GM12878 (cell line): ENCODE measurements around the gene COL5A3. TPM values are rescaled to one million over a fixed set of nuclear protein-coding genes. Genes with fewer than 3 reads are reported as not detected.

ENCODE experiments used
- ATAC-seq: fragments of 200-7000 bp; cut with Tn5 transposase; 3 replicates; pipeline ENCODE4 v1.9.1; 2020; ENCODE audit warnings: mild to moderate bottlenecking, moderate library complexity
- BruUV-seq: library from RNA; stranded (reverse); fragments of 400-500 nt; replicated peaks from 2 replicates; lab custom pipeline; 2021; lab: Mats Ljungman, UMichigan
- CTCF ChIA-PET: fragments of 300-600 bp; sonication (Branson Sonifier 250); formaldehyde crosslinking; extraction: SDS; loops from one replicate; lab custom pipeline; 2021; ENCODE audit warnings: inconsistent platforms; lab: Yijun Ruan, JAX
- POLR2A ChIA-PET: fragments of 350-600 bp; formaldehyde crosslinking; extraction: SDS; loops from one replicate; lab custom pipeline; 2021; ENCODE audit warnings: inconsistent platforms; lab: Charles Lee
- RAD21 ChIA-PET: fragments of 300-600 bp; sonication (Branson Sonifier 250); formaldehyde crosslinking; loops from one replicate; lab custom pipeline; 2023; ENCODE audit warnings: antibody characterized with exemption; ENCODE audit not compliant: unreplicated experiment; lab: Charles Lee
- SMC1A ChIA-PET: fragments of 300-600 bp; sonication (Branson Sonifier 250); formaldehyde crosslinking; loops from one replicate; lab custom pipeline; 2023; ENCODE audit not compliant: unreplicated experiment, uncharacterized antibody; lab: Charles Lee
- DNase-seq: peaks from one replicate; pipeline ENCODE4 v3.0.0-alpha.2; 2011; ENCODE audit warnings: low read depth, low spot score
- FAIRE-seq: peaks from 3 replicates; lab custom pipeline; 2011; peaks lifted over from hg19 to GRCh38; lab: Jason Lieb, UNC
- H2AFZ ChIP-seq: 2 replicates; pipeline ENCODE4 v1.6.0; 2011; ENCODE audit warnings: low read depth, low read length, control low read depth; ENCODE audit not compliant: control insufficient read depth
- H3K27ac ChIP-seq: 2 replicates; pipeline ENCODE4 v1.5.1; 2011; ENCODE audit warnings: control low read depth; ENCODE audit not compliant: control insufficient read depth, insufficient read depth
- H3K27me3 ChIP-seq, 2 experiments: replicated peaks in 1 of 2; 2 replicates each; pipeline versions ENCODE4 v1.6.0 to v1.6.1; 2011; ENCODE audit warnings: low read length in 1 of 2; ENCODE audit not compliant: control insufficient read depth in 2 of 2, insufficient read depth in 2 of 2
- H3K36me3 ChIP-seq, 2 experiments: 2 replicates each; pipeline ENCODE4 v1.5.1; 2011; ENCODE audit warnings: low read length in 1 of 2; ENCODE audit not compliant: control insufficient read depth in 2 of 2, insufficient read depth in 2 of 2
- H3K4me1 ChIP-seq: 2 replicates; pipeline ENCODE4 v1.6.1; 2011; ENCODE audit warnings: mild to moderate bottlenecking, low read length, moderate library complexity, mixed read lengths; ENCODE audit not compliant: control insufficient read depth, insufficient read depth
- H3K4me2 ChIP-seq: 2 replicates; pipeline ENCODE4 v1.6.0; 2011; ENCODE audit warnings: control low read depth; ENCODE audit not compliant: control insufficient read depth, insufficient read depth
- H3K4me3 ChIP-seq: fragments of 200-600 bp; sonication (generic); 2 replicates; pipeline ENCODE4 v1.5.1; 2016
- H3K79me2 ChIP-seq: 2 replicates; pipeline ENCODE4 v1.6.0; 2011; ENCODE audit warnings: low read length; ENCODE audit not compliant: control insufficient read depth, insufficient read depth
- H3K9ac ChIP-seq: 2 replicates; pipeline ENCODE4 v1.8.0; 2011; ENCODE audit warnings: low read length, control low read depth, mixed read lengths; ENCODE audit not compliant: control insufficient read depth, insufficient read depth
- H3K9me3 ChIP-seq: replicated peaks from 3 replicates; pipeline ENCODE4 v1.5.1; 2011; ENCODE audit warnings: mild to moderate bottlenecking, low read length; ENCODE audit not compliant: control insufficient read depth, insufficient read depth
- H4K20me1 ChIP-seq: 2 replicates; pipeline ENCODE4 v1.6.0; 2011; ENCODE audit not compliant: control insufficient read depth, insufficient read depth
- KDM1A ChIP-seq: fragments of 200-600 bp; sonication (generic); IDR thresholded peaks from 2 replicates; pipeline ENCODE4 v1.6.1; 2016; ENCODE audit warnings: borderline replicate concordance
- MXI1 ChIP-seq: fragments of 150-350 bp; IDR thresholded peaks from 2 replicates; pipeline ENCODE4 v1.6.1; 2011; ENCODE audit warnings: low read depth, mild to moderate bottlenecking, inconsistent platforms, low read length, improper control_type of control experiment
- NFIC ChIP-seq: IDR thresholded peaks from 2 replicates; pipeline ENCODE4 v1.6.1; 2012; ENCODE audit warnings: low read depth, mild to moderate bottlenecking, inconsistent platforms, low read length, moderate library complexity
- POLR2AphosphoS2 ChIP-seq: IDR thresholded peaks from 2 replicates; pipeline ENCODE4 v1.6.1; 2011; ENCODE audit warnings: low read depth, mild to moderate bottlenecking, low read length, improper control_type of control experiment, moderate library complexity
- TCF7 ChIP-seq: IDR thresholded peaks from 2 replicates; pipeline ENCODE4 v1.6.1; 2014; ENCODE audit warnings: antibody characterized with exemption, borderline replicate concordance
- YY1 ChIP-seq: IDR thresholded peaks from 2 replicates; pipeline ENCODE4 v1.6.1; 2011; ENCODE audit warnings: low read depth, mild to moderate bottlenecking, low read length
- ZNF207 ChIP-seq: fragments of 450-650 bp; IDR thresholded peaks from 2 replicates; pipeline ENCODE4 v1.6.1; 2014; ENCODE audit warnings: antibody characterized with exemption, mild to moderate bottlenecking, borderline replicate concordance
- WGBS: methylation state at CpG from one replicate; pipeline ENCODE4 v1.1.6; 2016; ENCODE audit warnings: low lambda C conversion rate; ENCODE audit not compliant: insufficient replicate concordance, insufficient coverage; ENCODE audit errors: missing lambda C conversion rate; 5-methylcytosine and 5-hydroxymethylcytosine counted together
- in situ Hi-C: fragments of 300-500 bp; cut with MboI; formaldehyde crosslinking; loops from 9 replicates; pipeline ENCODE4 v1.14.3; 2018; ENCODE audit warnings: mixed read lengths
- intact Hi-C: fragments of 100-400 bp; cut with micrococcal nuclease; formaldehyde crosslinking; loops from one replicate; pipeline ENCODE4 v1.14.2; 2022; ENCODE audit not compliant: unreplicated experiment
- polyA plus RNA-seq, 11 experiments: library from polyadenylated mRNA; depleted of rRNA in 4 of 11; unstranded in 6 of 11; stranded (reverse) in 5 of 11; fragments of >200 nt; fragmentation: Nextera tagmentation in 4 of 11; fragmentation: Illumina TruSeq in 1 of 11; extraction: Ambion mirVana in 4 of 11; extraction: Trizol in 1 of 11; gene quantifications; 1 replicate in 1 of 11; 2 replicates in 10 of 11; pipeline versions ENCODE4 v1.2.1 to v1.2.3, GENCODE V29; 2011 to 2016; ENCODE audit warnings: inconsistent platforms in 2 of 11, missing spikeins in 2 of 11, low read depth in 1 of 11
- total RNA-seq, 4 experiments: library from RNA; depleted of rRNA in 3 of 4; stranded (reverse); fragments of >200 nt in 3 of 4; fragmentation: Illumina TruSeq in 1 of 4; extraction: Trizol in 1 of 4; gene quantifications; 2 replicates each; pipeline versions ENCODE4 v1.2.1 to v1.2.3, GENCODE V29; 2013 to 2021
- TF ChIP-seq, protein P1 (sequence below): fragments of 450-650 bp; IDR thresholded peaks from 2 replicates; pipeline ENCODE4 v1.6.1; 2017; ENCODE audit warnings: antibody characterized with exemption, mild to moderate bottlenecking, moderate library complexity

COL5A3 gene
- total and polyA plus RNA-seq, 10 of the 15 experiments (the other 5 are each of a cell fraction or from before 2014, with no cell fraction given): under 0.01 to 8.3 (median 0.10) TPM; not detected in 2

DNA sequence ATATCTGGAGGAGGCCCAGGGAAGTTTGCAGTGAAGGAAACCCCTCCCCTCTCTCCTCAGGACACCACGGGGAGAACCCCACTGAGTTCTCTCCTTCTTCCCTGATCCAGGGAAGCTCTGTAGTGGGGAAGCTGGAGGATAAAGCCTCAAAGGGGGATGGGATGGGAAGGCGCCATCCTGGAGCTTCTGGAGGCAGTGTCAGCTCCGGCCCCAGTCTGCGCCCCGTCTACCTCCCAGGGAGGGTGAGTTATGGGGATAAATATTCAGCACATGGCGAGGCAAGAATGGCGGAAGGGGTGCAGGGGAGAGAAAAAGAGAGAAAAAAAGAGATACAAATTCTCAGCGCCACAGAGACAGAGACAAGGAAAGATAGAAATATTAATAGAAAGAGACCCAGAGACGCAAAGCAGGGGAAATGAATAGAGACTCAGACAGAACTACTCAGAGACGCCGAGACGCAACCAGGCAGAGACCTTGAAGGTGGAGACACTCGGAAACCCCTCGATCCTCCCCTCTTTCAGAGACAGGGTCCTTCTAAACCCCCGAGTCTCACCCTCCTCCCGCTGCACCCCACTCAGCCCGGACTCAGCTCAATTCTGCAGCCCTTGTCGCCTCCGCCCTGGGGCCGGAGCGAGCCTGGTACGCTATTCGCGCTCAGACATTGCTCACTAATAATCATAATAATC lies 97.6 kb downstream of the COL5A3 start:
- Histone ChIP-seq H3K4me2 (no peak overlapping the region), H4K20me1 (no peaks in the 10 kb centered on the region), H3K4me3 (no peak overlapping the region), H3K27ac (no peak overlapping the region), H3K79me2 (no peaks in the 10 kb centered on the region), H3K36me3 (no peaks in the 10 kb centered on the region), H3K9me3 (no peaks in the 10 kb centered on the region), H2AFZ (no peak overlapping the region), H3K27me3 (peaks cover 6 to 9% of the 10 kb centered on the region in 2 experiments), H3K4me1 (peaks cover 6% of the 10 kb centered on the region), H3K9ac (no peak overlapping the region)
- POLR2A ChIA-PET: no interaction called here
- BruUV-seq: no TSS peak
- TF ChIP-seq POLR2AphosphoS2 (no peak), MXI1 (no peak), ZNF207 (no peak), NFIC (no peak), YY1 (no peak), TCF7 (no peak), KDM1A (no peak)
- TF ChIP-seq, protein P1, sequence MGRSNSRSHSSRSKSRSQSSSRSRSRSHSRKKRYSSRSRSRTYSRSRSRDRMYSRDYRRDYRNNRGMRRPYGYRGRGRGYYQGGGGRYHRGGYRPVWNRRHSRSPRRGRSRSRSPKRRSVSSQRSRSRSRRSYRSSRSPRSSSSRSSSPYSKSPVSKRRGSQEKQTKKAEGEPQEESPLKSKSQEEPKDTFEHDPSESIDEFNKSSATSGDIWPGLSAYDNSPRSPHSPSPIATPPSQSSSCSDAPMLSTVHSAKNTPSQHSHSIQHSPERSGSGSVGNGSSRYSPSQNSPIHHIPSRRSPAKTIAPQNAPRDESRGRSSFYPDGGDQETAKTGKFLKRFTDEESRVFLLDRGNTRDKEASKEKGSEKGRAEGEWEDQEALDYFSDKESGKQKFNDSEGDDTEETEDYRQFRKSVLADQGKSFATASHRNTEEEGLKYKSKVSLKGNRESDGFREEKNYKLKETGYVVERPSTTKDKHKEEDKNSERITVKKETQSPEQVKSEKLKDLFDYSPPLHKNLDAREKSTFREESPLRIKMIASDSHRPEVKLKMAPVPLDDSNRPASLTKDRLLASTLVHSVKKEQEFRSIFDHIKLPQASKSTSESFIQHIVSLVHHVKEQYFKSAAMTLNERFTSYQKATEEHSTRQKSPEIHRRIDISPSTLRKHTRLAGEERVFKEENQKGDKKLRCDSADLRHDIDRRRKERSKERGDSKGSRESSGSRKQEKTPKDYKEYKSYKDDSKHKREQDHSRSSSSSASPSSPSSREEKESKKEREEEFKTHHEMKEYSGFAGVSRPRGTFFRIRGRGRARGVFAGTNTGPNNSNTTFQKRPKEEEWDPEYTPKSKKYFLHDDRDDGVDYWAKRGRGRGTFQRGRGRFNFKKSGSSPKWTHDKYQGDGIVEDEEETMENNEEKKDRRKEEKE: no peak
- RAD21 ChIA-PET: no interaction called here
- ATAC-seq (no peak), DNase-seq (no peak), FAIRE-seq (no peak)
- 57% methylated on average over 24 of the region's 24 CpGs for WGBS
- in situ Hi-C loops: loop anchor here (10.0 kb wide), 1 partner anchor 778 kb away; no protein-coding TSS in a partner anchor
- SMC1A ChIA-PET: no interaction called here
- CTCF ChIA-PET: no interaction called here
- intact Hi-C loops: no loop called here
